HG03442 (cell line): ENCODE results near the gene DOCK3.
"Not testable (repeated sequence)": the region's sequence is repeated elsewhere in the genome, so short reads cannot be mapped to it uniquely, and the experiment has no call there.

Experiments
- ATAC-seq: cut with Tn5 transposase; IDR thresholded peaks from one replicate; pipeline ENCODE4 v1.9.1; 2021; ENCODE audit warnings: mild to moderate bottlenecking, moderate library complexity; ENCODE audit not compliant: unreplicated experiment

Gene DOCK3

DNA sequence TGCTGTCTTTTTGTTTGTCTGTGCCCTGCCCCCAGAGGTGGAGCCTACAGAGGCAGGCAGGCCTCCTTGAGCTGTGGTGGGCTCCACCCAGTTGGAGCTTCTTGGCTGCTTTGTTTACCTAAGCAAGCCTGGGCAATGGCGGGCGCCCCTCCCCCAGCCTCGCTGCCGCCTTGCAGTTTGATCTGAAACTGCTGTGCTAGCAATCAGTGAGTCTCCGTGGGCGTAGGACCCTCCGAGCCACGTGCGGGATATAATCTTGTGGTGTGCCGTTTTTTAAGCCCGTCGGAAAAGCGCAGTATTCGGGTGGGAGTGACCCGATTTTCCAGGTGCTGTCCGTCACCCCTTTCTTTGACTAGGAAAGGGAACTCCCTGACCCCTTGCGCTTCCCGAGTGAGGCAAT lies 303.9 kb downstream of the DOCK3 start:
- ATAC-seq, result not testable (repeated sequence)

- ATAC-seq, result no peak
Observed at GRCh38 chr3:50978991-50979667, 304.4 kb downstream of the DOCK3 start.

DNA sequence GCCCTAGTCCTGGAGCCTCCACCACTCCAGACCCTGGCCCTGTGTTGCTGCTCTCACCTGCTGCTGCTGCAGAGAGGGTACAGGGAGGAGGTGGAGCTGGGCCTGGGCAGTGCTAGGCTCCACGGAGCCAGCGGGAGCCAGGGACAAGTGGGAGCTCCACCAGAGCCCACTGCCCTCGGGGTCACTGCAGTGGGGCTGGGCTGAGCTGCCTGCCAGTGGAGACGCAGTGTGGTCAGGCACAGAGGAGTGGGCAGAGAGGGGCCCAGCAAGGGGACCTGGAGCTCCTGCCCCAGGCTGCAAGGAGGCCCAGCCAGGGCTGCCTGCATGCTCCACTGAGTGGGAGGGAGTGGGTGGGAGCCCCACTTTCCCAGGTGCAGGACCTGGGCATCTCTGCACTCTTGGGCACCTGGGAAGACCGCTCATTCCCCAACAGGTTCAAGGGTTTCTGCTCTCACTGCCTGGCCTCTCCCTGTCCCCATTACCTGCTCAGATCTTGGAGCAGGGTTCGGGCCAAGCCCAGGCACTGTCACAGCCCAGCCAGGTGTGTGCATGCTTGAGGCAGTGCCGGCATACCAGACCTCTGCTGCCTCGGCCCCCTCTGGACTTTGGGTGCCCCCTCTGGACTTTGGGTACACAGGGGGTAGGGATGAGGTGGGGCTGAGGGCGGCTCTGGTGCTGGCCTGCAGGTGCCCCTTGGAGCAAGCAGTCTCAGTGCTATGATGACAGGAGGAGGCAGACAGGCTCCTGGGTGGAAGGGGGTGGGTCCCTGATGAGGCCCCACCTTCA lies 308.0 kb downstream of the DOCK3 start:
- ATAC-seq, result no peak

DNA sequence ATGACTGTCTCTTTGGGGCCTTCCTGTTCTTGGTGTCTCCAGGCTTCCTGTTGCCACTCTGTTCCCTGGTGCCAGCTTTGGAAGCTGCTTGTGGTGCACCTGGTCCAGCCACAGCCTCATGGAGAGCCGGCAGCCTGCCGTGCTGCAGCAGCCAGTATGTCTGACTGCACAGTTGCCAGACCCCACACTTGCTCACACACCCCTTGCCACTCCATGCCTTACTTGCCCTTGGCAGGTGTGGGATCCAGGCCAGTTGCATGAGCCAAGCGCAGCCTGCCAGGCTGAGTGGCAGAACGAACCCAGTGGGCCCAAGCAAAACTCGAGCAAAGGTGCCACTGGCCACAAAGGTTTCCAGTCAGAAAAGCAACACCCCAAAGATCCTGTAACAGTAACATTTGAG lies 309.2 kb downstream of the DOCK3 start:
- ATAC-seq, result no peak

DNA sequence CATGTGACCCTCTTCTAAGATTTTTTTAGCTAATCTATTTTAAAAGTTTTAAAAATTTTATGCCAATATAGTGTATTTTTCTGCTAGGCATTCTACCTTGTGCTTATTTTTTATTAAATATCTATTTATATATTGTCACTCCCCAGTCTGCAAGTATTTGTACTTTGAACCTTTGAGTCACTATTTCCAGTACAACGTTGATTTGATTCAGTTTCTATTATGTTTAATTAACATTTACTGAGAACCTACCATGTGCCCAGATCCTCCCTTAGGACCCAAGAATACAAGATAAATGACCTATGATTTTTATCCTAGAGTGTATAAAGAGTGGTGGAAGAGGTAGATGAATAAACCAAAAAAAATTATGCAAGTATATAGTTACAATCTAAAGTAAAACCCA lies 311.2 kb downstream of the DOCK3 start:
- ATAC-seq, result no peak

DNA sequence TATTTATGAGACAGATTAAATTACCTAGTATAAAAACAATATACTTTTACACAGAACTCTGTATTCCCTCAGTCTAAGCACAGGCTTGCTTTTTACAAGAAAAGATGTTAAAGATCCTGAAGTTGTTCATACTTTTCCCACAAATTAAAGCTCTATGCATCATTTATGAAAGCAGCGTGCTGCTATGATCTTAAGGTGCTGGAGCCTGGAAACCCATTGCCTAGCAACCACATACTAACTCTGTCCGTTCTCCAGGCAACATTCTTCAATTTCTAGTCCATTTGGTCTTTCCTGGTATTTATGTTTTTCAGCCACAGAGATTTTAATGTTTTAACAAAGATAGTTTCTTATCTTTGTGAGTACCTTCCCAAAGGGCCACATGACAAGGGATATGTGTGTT lies 312.0 kb downstream of the DOCK3 start:
- no peak for ATAC-seq

GRCh38 chr3:50994537-50994936 lies 319.8 kb downstream of the DOCK3 start:
- ATAC-seq, result no peak

GRCh38 chr3:50995085-50995824 lies 320.5 kb downstream of the DOCK3 start:
- ATAC-seq, result no peak

- no peak for ATAC-seq
Observed at GRCh38 chr3:51002495-51002894, 327.8 kb downstream of the DOCK3 start.

- no peak for ATAC-seq
Observed at GRCh38 chr3:51004235-51004634, 329.5 kb downstream of the DOCK3 start.

DNA sequence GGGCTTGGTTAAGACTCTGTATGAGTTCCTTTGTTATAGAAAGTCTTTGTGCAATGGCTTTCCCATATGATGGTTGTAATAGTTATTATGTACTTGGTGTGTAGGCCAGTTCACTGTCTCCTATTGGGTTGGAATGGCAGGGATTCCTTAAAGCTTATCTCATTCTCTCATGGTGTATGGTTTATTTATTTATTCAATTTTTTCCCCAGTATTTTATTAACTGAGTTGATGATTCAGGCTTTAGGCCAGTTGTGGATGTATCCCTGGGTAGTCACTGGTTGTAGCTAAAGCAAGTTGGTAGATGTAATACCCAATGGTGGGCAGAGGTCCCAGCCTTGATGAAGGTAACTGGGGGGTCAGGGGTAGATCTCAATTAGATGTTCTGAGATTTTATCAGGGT lies 349.4 kb downstream of the DOCK3 start:
- no peak for ATAC-seq

DNA sequence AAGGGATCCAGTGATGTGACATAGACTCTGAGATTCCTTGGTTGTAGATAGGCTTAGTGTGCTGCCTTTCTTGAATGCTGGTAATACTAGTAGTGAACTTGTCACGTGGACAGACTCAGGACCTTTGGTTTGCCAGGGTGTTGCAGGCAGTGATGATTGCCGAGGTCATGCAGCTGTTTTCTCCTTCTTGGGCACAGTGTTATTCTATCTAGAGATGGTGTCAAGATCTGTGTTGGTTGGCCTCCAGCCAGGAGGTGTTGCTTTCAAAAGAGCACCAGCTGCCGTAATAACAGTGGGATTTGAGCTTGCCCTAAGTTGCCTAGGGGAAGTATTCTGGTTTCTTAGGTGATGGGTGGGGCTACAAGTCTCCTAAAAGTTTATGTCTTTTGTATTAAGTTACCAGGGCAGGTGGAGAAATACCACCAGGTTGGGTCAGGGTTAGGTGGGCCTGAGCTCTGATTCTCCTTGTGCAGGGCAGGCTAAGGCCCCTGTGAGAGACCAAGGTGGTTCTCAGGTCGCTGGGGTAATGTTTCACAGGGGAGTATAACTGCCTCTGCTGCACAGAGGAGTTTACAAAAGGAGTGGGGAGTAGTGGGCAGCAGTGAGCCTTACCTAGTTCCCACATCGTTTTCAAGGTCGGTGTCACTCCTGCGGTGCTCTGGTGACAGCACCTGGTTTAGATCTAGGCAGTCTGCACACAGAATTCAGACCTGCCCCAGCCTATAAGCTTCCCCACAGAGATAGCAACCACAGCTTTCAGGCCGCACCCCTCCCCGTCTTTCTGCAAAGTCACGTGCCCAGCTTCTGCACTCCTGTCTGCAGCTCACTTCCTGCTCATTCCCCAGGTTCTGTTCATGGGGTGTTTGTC lies 350.3 kb downstream of the DOCK3 start:
- ATAC-seq, result no peak

GRCh38 chr3:51031666-51032065 lies 356.9 kb downstream of the DOCK3 start:
- ATAC-seq, result no peak

DNA sequence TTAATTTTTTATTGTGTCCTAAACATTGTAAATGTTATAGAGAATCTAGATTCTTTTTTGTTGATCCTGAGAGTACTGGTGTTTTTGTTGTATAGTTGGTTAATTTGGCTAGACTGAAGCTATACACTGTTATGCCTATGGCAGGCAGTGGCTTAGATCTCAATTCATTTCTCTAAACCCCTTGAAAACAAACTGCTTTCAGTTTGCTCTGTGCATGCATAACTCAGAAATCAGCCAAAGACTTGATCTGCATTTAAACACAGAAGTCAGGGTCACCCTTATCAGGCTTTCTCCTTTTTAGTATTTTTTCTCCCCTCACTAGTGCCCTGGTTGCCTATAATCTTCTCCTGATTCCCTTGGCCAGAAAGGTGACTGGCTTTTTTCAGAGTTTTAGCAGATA lies 360.9 kb downstream of the DOCK3 start:
- ATAC-seq, result no peak

DNA sequence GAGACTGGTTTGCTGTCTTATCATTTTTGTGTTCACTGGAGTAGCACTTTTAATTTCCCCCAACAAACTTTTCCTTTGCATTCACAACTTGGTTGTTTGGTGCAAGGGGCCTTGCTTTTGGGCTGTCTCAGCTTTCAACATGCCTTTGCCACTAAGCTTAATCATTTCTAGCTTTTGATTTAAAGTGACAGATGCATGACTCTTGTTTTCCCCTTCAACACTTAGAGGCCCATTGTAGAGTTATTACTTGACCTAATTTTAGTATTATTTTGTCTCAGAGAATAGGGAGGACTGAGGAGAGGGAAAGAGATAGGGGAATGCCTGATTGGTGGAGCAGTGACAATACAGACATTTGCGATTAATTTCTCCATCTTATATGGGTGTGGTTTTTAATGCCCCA lies 370.3 kb downstream of the DOCK3 start:
- ATAC-seq, result no peak

- ATAC-seq, result no peak
Observed at GRCh38 chr3:51052562-51052961, 377.8 kb downstream of the DOCK3 start.

- no peak for ATAC-seq
Observed at GRCh38 chr3:51057121-51057520, 382.4 kb downstream of the DOCK3 start.

- ATAC-seq, result no peak
Observed at GRCh38 chr3:51063053-51063452, 388.3 kb downstream of the DOCK3 start.

DNA sequence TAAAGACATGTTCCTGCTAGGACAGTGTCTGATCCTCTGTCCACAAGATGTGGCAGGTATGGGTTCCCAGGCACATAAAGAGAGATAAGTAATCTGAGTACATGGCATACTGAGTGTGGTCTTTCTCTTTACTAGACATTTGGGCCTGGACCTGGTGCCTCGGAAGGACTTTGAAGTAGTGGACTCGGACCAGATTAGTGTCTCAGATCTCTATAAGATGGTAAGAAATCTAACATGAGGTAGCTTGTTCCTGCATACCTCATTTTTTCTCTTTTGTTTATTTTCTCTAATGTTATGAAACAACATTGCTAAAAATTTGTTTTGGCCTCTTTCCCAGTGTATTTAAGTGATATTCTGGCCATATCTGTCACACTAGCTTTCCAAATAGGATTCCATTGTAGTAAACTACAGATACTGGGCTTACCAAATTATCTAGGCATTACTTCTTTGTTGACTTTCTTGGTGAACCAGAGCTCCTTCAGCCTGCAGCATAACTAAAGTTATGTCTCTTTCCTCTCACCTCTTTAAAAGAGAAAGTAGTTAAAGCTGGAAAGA lies 400.6 kb downstream of the DOCK3 start:
- no peak for ATAC-seq

DNA sequence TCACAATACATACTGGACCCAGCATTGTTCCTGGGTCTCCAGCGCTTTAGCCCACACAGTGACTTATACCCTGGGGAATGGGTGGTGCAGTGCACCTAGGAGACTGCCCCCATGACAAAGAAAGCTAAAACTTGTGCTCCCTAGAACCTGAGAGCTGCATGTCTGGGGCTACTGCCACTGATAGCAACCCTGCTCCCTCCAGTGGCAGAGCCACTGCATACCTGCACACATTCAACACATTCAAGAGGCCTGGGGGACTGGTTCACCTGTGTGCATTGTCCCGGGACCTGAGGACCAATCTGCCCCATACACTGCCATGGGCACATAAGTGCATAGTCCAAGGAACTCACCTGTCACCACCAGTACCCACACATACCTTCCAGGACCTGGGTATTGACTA lies 407.6 kb downstream of the DOCK3 start:
- ATAC-seq, result no peak

DNA sequence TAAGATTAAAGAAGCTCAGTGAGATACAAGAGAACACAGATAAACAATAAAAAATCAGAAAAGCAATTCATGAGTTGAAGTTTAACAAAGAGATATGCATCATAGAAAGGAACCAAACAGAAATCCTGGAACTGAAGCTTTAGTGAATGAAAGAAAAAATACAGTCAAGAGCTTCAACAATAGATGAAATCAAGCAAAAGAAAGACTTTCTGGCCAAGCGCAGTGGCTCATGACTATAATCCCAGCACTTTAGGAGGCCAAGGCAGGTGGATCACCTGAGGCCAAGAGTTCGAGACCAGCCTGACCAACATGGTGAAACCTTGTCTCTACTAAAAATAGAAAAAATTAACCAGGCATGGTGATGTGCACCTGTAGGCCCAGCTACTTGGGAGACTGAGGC lies 408.8 kb downstream of the DOCK3 start:
- ATAC-seq, result no peak
